Islet precursor cell (in vitro differentiated cells): ENCODE results near the gene AHCYL1.

ENCODE experiments used
- DNase-seq: peaks from one replicate; pipeline ENCODE4 v3.0.0-alpha.2; 2018

Gene AHCYL1

GRCh38 chr1:110043016-110043415, 58.5 kb downstream of the AHCYL1 start:
- DNase-seq: no peak

- no peak for DNase-seq
These were observed 62.9 kb downstream of the AHCYL1 start for GRCh38 chr1:110047463-110047862.

GRCh38 chr1:110048240-110048639, 63.7 kb downstream of the AHCYL1 start:
- DNase-seq: no peak

- no peak for DNase-seq
These were observed 64.5 kb downstream of the AHCYL1 start for GRCh38 chr1:110048923-110049601.

- no peak for DNase-seq
These were observed 65.4 kb downstream of the AHCYL1 start for GRCh38 chr1:110049801-110050601.

- no peak for DNase-seq
These were observed 66.2 kb downstream of the AHCYL1 start for GRCh38 chr1:110050602-110051261.

GRCh38 chr1:110051262-110051648, 66.7 kb downstream of the AHCYL1 start:
- DNase-seq: no peak

- DNase-seq: peak; percentile 87
These were observed 69.2 kb downstream of the AHCYL1 start for GRCh38 chr1:110053552-110054428.

GRCh38 chr1:110055493-110056284, 71.1 kb downstream of the AHCYL1 start:
- no peak for DNase-seq

GRCh38 chr1:110056285-110056683, 71.7 kb downstream of the AHCYL1 start:
- DNase-seq: no peak

- no peak for DNase-seq
These were observed 72.2 kb downstream of the AHCYL1 start for GRCh38 chr1:110056776-110057175.

- DNase-seq: peak; percentile 76
These were observed 73.5 kb downstream of the AHCYL1 start for GRCh38 chr1:110057963-110058518.

GRCh38 chr1:110058591-110058990, 74.0 kb downstream of the AHCYL1 start:
- no peak for DNase-seq

GRCh38 chr1:110059133-110059863, 74.7 kb downstream of the AHCYL1 start:
- DNase-seq: peak; percentile 94

- peak; percentile 71 for DNase-seq
These were observed 75.6 kb downstream of the AHCYL1 start for GRCh38 chr1:110060034-110060661.

- no peak for DNase-seq
These were observed 76.1 kb downstream of the AHCYL1 start for GRCh38 chr1:110060662-110061060.

- no peak for DNase-seq
These were observed 76.8 kb downstream of the AHCYL1 start for GRCh38 chr1:110061341-110061740.

GRCh38 chr1:110062612-110063011, 78.0 kb downstream of the AHCYL1 start:
- DNase-seq: peak; percentile 72

GRCh38 chr1:110063781-110064180, 79.2 kb downstream of the AHCYL1 start:
- DNase-seq: no peak

- no peak for DNase-seq
These were observed 80.2 kb downstream of the AHCYL1 start for GRCh38 chr1:110064576-110065337.
